ENCODE data around the gene ADGRD2. TPM values are rescaled to one million over a fixed set of nuclear protein-coding genes. Genes with fewer than 3 reads are reported as not detected.

The ADGRD2 gene
- polyA plus RNA-seq, 2 of the 4 experiments (the other 2 are of a cell fraction), result not detected

DNA sequence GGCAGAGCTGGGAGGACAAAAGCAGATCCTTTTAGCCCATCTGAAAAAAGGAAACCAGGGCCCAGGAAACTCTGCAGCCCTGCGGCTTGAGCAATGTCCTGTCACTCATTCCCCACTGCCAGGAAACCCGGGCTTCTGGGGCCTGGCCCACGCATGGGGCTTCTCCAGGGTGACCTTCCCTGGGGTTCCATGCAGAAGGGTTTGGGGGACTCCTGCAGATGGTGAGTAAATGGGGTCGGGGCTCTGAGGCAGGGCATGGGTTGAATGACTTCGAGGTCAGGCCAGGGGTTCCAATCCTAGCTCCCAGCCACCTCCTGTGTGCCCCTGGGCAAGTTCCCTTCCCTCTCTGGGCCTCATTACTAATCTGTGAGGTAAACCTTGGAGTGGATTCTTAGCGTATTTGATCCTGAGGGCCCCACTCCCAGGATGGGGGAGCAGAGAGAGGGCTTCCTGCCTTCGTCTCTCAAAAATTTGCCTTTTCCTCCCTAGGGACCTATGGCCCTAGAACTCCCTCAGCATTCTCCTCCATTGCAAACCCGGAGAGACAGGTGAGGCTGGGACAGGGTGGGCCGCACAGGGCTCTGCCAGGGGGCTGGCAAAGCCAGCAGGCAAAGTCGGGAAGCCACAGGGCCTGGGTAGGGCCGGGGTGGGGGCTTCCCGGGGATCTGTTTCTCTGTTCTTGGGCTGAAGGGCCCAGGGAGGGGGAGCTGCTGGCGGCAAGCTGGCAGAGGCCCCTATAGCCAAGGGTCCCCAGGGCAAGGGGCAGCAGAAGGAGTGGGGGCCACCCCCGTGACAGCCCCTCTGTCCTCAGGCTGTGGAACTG, 25.8 kb downstream of the ADGRD2 start:
- no peaks in the 10 kb centered on the region for H3K9me3 ChIP-seq
- ChIA-PET POLR2A (no interaction called here), CTCF (interaction anchor here (1.1 to 2.0 kb wide), 8 partner anchors 10 to 61 kb away, joined by 3 to 6 read pairs (median 4); no protein-coding TSS in a partner anchor)
- WGBS (ENCODE audit: missing lambda C conversion rate), result 66% methylated on average over 11 of the region's 14 CpGs
- peaks cover 7% of the 10 kb centered on the region; the same call in 2 of the 3 replicates for H3K4me1 ChIP-seq
- DNase-seq (ENCODE audit: low read depth in 1 of 2, low spot score in 1 of 2) (no peak), FAIRE-seq (no peak), ATAC-seq (no peak)
- no peak overlapping the region for H3K4me3 ChIP-seq
- H3K4me2 ChIP-seq, result no peak overlapping the region
- TF ChIP-seq SMC3 (IDR thresholded peaks at IDR 0.05), result no peak
- no peak for TF ChIP-seq BHLHE40 (IDR thresholded peaks at IDR 0.05; ENCODE audit: low read depth, low read length)
- TF ChIP-seq NPAS2 (CRISPR knock-in tag; IDR thresholded peaks at IDR 0.05; ENCODE audit: borderline replicate concordance), result no peak
- TF ChIP-seq JUN (IDR thresholded peaks at IDR 0.05), result no peak
- no peak for TF ChIP-seq SREBF2 (IDR thresholded peaks at IDR 0.05)
- no peak for TF ChIP-seq NFE2L2 (conservative IDR thresholded peaks at IDR 0.05; ENCODE audit: low read length)
- TF ChIP-seq CBX2 (IDR thresholded peaks at IDR 0.05; ENCODE audit: borderline replicate concordance, low read depth), result no peak
- TF ChIP-seq NR3C1 (IDR thresholded peaks at IDR 0.05), result no peak
- no peak for TF ChIP-seq RFX5 (IDR thresholded peaks at IDR 0.05)
- no peak overlapping the region for H3K27ac ChIP-seq

- WGBS (ENCODE audit: missing lambda C conversion rate), result 41% methylated on average over 6 of the region's 19 CpGs
- DNase-seq (ENCODE audit: low read depth in 1 of 2, low spot score in 1 of 2) (peak; percentile 24 to 58), FAIRE-seq (no peak), ATAC-seq (peak; percentile 22 to 45; a peak in 3 of 6 replicates)
- peak overlapping the region; percentile 49 to 79; a peak in 4 of 6 replicates for H3K27ac ChIP-seq
- peak overlapping the region; percentile 42 for H3K4me3 ChIP-seq
- CTCF ChIA-PET, result interaction anchor here (1.0 to 1.9 kb wide), 8 partner anchors 10 to 59 kb away, joined by 3 to 5 read pairs (median 4); no protein-coding TSS in a partner anchor
- no peaks in the 10 kb centered on the region for H3K9me3 ChIP-seq
- H3K4me2 ChIP-seq, result peak overlapping the region; percentile 84
- TF ChIP-seq E2F6 (IDR thresholded peaks at IDR 0.05; ENCODE audit: borderline replicate concordance, low read depth) (no peak), NR3C1 (IDR thresholded peaks at IDR 0.05) (no peak), SREBF2 (IDR thresholded peaks at IDR 0.05) (no peak)
- TF ChIP-seq, protein P1, sequence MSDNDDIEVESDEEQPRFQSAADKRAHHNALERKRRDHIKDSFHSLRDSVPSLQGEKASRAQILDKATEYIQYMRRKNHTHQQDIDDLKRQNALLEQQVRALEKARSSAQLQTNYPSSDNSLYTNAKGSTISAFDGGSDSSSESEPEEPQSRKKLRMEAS (IDR thresholded peaks at IDR 0.05), result peak; percentile 37; the same call in 1 of the 2 replicates
- POLR2A ChIA-PET, result no interaction called here
- peaks cover 7% of the 10 kb centered on the region; the same call in 2 of the 3 replicates for H3K4me1 ChIP-seq
Measured at GRCh38 chr9:124477211-124477647, 27.0 kb downstream of the ADGRD2 start.

GRCh38 chr9:124477648-124478285, 27.5 kb downstream of the ADGRD2 start:
- POLR2A ChIA-PET, result interaction anchor here (0.6 kb wide), 1 partner anchor 385 kb away, joined by 3 read pairs; no protein-coding TSS in a partner anchor
- H3K4me2 ChIP-seq, result peak overlapping the region; percentile 84
- CTCF ChIA-PET, result interaction anchor here (1.0 to 1.9 kb wide), 7 partner anchors 9 to 59 kb away, joined by 3 to 5 read pairs (median 3); no protein-coding TSS in a partner anchor
- ATAC-seq (peak in 1 of 2 experiments; percentile 2; a peak in 1 of 6 replicates), DNase-seq (ENCODE audit: low read depth in 1 of 2, low spot score in 1 of 2) (no peak), FAIRE-seq (no peak)
- H3K4me3 ChIP-seq, result peak overlapping the region; percentile 42
- peak overlapping the region; percentile 49 to 79; a peak in 4 of 6 replicates for H3K27ac ChIP-seq
- TF ChIP-seq, protein P1 (IDR thresholded peaks at IDR 0.05), result 0 out of 2 replicates have a peak, but pooled peaks have one; percentile 3
- no peak for TF ChIP-seq EHMT2 (IDR thresholded peaks at IDR 0.05; ENCODE audit: low read depth)
- no peaks in the 10 kb centered on the region for H3K9me3 ChIP-seq
- H3K4me1 ChIP-seq, result peaks cover 7% of the 10 kb centered on the region; the same call in 2 of the 3 replicates
- 37% methylated on average over 16 of the region's 53 CpGs for WGBS (ENCODE audit: missing lambda C conversion rate)

DNA sequence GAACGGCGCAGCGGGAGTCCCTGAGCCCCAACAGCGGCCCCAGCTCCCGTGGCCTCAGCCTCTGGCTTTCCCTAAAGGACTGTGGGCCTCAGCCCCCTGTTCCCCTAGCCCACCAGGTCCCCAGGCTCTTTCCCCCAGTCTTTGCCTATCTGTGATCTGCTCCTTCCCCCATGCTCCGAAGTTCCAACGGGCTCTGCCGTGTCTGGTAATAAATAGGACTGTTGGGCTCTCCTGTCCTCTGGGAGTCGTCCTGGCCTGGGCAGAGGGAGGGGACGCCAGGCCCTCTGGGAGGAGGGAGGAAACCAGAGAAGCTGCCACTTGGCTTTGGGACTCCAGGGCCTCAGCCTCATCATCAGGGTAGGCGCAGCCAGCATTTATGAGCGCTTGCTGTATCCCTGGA, 28.1 kb downstream of the ADGRD2 start:
- FAIRE-seq (no peak), DNase-seq (ENCODE audit: low read depth in 1 of 2, low spot score in 1 of 2) (no peak), ATAC-seq (peak in 1 of 2 experiments; percentile 2; a peak in 2 of 6 replicates)
- CTCF ChIA-PET, result interaction anchor here (1.0 to 1.6 kb wide), 6 partner anchors 9 to 60 kb away, joined by 3 to 4 read pairs (median 3); no protein-coding TSS in a partner anchor
- H3K27ac ChIP-seq, result peak overlapping the region in 1 of 2 experiments; percentile 79; a peak in 1 of 6 replicates
- no peaks in the 10 kb centered on the region for H3K9me3 ChIP-seq
- H3K4me3 ChIP-seq, result no peak overlapping the region; the same call in 2 of the 3 replicates
- H3K4me1 ChIP-seq, result peaks cover 7% of the 10 kb centered on the region; the same call in 2 of the 3 replicates
- H3K4me2 ChIP-seq, result no peak overlapping the region; the same call in 2 of the 3 replicates
- WGBS (ENCODE audit: missing lambda C conversion rate), result 71% methylated on average over 7 of the region's 12 CpGs
- POLR2A ChIA-PET, result interaction anchor here (0.6 kb wide), 1 partner anchor 384 kb away, joined by 3 read pairs; no protein-coding TSS in a partner anchor
- TF ChIP-seq NFE2L2 (conservative IDR thresholded peaks at IDR 0.05; ENCODE audit: low read length) (no peak), HMGXB4 (CRISPR knock-in tag; IDR thresholded peaks at IDR 0.05; ENCODE audit: borderline replicate concordance) (no peak), NPAS2 (CRISPR knock-in tag; IDR thresholded peaks at IDR 0.05; ENCODE audit: borderline replicate concordance) (no peak), FOSB (CRISPR knock-in tag; IDR thresholded peaks at IDR 0.05) (no peak), MAFK (IDR thresholded peaks at IDR 0.05; ENCODE audit: partially characterized antibody) (no peak), ZFP36 (IDR thresholded peaks at IDR 0.05; ENCODE audit: borderline replicate concordance, partially characterized antibody) (no peak), RNF2 (IDR thresholded peaks at IDR 0.05; ENCODE audit: borderline replicate concordance, low read depth) (no peak), CBX2 (IDR thresholded peaks at IDR 0.05; ENCODE audit: borderline replicate concordance, low read depth) (no peak), CBX8 (IDR thresholded peaks at IDR 0.05) (no peak), USF2 (IDR thresholded peaks at IDR 0.05) (no peak), JUNB (IDR thresholded peaks at IDR 0.05) (no peak)
- TF ChIP-seq, protein P1 (IDR thresholded peaks at IDR 0.05), result no peak
